Measurements from ENCODE around the gene DPT.
A peak's percentile ranks its signal among the peaks of the same experiment; 100 is the strongest.

Gene DPT

GRCh38 chr1:168734946-168735345 lies 5.9 kb upstream of the DPT start:
- peak; percentile 41 for DNase-seq

GRCh38 chr1:168734271-168734670 lies 5.3 kb upstream of the DPT start:
- no peak for DNase-seq

GRCh38 chr1:168733241-168733640 lies 4.2 kb upstream of the DPT start:
- no peak for DNase-seq

DNA sequence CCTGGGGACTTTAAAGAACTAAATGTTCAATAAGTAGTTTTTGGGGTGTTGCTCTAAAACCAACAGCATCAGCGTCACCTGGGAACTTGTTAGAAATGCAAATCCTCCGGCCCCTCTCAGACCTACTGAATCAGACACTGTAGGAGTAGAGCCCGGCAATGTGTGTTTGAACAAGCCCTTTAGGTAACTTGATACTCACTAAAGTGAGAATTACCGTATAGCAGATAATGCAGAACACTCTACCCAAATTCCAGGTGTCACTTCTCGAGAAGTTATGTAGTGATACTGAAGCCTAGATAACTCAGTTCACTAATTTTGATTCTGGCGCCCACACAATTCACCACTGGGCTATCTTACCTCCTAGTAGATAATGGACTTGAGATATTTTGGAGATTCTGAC lies 3.7 kb upstream of the DPT start:
- DNase-seq = no peak

- DNase-seq = no peak
Measured at GRCh38 chr1:168731244-168731953, 2.4 kb upstream of the DPT start.

DNA sequence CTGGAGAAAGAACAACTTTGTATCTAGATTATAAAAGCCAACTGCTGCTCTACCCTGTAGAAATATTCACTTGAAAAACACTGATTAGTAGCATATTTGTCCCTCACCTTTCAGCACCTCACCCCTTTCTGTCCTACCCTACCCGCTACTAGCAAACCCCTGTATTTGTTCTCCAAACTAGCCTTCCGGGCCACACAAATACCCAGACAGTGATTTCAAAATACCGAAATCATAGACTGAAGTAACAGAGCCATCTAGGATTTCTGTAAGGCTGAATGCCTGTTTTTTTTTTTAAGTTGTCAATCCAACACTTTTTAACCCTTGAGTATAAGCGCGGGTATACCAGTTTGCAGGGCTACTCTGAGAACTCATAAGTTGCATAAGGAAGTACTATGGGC lies 398 bp upstream of the DPT start:
- DNase-seq = no peak

DNA sequence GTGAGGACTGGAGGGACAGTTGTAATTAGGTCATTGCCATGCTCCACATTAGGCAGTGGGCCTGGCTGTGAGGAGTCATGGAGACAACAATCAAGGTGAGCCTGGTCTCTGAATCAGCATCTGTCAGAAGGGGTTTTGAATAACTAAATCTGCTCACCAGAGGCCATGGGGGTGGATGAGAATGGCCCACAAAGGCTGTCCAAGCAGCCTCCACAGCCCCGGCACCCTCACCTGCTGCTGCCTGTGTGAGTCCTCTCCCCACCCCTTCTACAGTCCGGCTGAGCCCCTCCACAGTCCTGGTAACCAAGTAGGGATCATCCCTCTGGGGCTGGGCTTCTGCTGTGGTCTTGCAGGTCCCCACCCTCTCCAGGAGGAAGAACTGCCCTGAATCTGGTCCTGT lies 2.3 kb downstream of the DPT start:
- DNase-seq = no peak

- DNase-seq = no peak
Measured at GRCh38 chr1:168726281-168726680, 2.7 kb downstream of the DPT start.

- no peak for DNase-seq
Measured at GRCh38 chr1:168725831-168726230, 3.2 kb downstream of the DPT start.

- no peak for DNase-seq
Measured at GRCh38 chr1:168725060-168725459, 3.9 kb downstream of the DPT start.

GRCh38 chr1:168723000-168723399 lies 6.0 kb downstream of the DPT start:
- DNase-seq = no peak

- no peak for DNase-seq
Measured at GRCh38 chr1:168720839-168721238, 8.2 kb downstream of the DPT start.

DNA sequence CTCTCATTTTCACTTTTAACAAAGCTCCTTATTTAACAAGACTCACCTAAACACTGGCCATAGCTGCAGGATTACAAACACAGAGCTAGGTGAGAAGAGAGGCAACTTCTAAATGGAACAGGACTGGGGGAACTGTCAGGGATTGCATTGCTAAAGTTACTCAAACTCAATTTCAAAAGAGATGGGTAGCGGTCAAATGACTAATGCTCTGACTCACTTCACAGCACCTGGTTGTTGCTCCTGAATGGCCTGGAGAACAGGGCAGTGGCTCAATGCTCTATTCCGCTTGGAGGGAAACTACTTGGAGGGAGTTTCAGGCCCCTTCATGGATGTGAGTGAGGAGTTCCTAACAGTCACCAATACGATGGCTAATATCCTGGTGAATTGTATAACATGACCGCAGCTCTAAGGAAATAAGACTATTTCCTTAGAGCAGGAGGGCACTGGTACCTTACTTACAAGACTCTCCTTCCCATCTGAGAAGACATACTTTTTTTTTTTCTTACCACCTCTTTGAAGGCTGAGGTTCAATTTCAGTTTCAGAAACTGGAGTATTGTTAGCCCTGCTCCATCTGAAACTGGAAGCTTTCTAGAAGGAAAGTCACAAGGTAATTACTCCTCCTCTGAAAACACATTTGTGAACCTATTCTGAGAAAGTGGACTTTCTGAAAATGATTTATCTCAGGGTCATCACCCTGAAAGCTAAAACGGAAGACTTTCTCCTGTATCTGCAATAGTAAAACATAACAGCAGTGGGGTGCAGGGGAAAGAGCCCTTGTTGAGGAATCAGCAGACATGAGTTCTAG lies 9.5 kb downstream of the DPT start:
- DNase-seq = no peak

GRCh38 chr1:168717906-168718891 lies 10.8 kb downstream of the DPT start:
- peak; percentile 17 for DNase-seq

DNA sequence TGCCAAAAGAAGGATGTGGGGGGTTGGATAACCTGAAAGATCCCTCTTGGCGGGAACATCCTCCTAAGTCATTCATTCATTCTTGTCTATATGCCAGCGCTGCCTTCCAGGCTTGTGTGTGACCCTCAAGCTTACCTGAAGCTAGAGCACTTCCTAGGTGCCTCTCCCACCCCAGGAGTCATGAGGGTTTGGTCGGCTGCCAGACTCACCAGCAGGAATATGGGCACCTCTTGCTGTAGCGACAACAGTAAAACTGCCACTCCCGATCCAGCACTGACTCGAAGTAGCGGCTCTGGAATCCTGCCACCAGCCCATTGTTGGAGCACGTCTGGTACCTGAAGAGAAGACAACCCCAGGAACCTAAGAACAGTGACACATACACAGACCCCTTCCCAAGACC lies 15.0 kb downstream of the DPT start:
- DNase-seq = no peak

DNA sequence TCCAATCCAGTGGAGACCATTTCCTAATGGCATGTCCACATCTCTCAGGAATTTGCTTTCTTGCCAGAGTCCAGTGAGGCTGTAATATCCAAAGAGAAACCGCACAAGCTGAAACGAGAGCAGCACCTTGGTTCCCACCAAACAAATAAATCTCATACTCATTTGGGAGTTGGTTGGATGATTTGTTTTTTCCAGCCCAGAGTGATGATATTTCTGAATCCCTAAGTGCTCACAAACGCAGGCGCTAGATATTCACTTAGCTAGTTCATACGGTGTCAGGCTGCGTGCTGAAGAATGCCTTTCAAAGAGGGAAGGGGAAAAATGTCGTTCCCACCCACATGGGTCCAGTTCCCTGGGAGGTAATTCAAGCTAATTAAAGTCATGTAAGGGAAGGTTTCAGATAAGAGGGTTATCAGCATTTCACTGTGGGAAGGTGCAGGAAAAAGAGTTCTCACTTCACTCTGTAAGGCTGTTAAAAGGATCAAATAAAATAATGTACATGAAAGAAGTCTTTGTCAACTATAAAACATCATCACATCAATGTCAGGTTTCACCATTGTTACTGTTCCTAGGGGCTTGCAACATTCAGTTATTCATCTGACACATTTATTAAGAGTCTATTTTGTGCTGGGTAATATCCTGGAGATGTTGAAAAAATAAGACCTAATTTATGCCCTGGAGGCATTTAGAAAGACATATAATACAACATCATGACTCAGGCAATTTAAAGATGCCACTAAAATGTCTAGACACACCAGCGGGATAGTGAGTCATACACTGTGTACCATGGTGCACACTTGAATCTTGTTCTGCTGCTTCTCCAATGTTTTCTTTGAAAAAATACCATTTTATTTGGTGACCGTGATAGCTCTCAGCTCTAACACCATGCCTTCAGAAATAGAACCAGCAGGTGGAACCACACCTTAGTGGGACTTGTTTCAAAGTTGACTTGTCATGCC lies 19.3 kb downstream of the DPT start:
- no peak for DNase-seq

DNA sequence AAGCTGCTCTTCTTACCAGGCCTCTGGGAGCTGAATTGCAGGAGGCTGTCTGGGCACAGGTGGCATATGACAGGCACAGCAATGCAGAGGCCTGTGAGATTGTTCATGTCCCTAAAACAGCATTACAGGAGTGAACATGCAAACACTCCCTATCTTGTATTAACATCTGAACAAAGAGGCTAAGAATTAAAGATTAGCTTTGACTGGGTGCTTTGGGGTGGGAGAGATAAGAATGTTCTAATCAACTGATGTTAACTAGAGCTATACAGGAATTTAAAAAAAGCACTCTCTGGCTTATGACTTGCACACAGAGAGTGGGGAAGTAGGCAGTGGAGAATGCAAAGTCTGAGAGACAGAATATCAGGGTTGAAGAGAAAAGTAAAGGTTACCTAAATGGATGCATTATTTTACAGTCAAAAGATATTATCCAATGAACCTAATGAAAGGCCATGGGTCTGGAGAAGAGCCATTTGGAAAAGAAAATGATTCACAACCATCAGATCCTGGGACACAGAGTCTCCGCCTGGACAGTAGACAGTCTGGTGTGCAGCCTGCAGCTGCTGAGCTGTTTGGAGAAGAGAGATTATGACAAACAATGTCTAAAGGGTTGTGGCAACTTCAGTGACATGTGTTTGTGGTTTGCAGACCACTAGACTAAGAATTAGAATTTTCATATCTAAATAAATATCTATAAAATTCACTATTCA lies 20.2 kb downstream of the DPT start:
- DNase-seq = no peak

- DNase-seq = no peak
Measured at GRCh38 chr1:168706391-168706992, 22.5 kb downstream of the DPT start.

DNA sequence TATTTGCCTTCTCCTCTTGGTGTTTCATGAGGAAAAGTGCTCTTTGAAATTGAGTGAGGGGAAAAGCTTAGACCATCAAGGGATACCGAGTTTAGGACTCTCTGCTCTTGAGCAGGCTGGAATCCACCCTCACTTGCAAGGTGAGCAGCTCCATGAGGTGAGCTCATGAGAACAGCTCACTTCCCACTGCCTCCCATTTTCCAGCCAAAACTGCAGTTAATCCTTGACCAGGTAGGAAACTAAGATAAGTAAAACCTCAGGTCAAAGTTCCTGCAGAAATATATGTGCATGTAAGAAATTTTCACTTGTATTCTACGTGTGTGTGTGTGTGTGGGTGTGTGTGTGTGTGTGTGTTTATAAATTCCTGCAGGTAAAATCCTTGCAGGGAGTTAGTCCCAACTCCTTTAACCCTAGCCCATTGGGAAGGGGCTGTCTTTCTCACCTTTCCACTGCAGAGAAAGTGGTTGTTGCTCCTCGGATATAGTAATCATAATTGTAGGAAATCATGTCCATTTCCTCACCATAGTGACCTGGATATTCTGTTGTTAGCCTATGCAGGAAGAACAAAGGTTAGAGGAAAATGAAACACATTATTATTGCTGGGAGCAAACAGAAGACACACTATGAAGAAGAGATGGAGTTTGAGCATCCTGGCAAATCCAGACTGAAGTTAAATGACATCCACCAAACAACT lies 28.3 kb downstream of the DPT start:
- no peak for DNase-seq

DNA sequence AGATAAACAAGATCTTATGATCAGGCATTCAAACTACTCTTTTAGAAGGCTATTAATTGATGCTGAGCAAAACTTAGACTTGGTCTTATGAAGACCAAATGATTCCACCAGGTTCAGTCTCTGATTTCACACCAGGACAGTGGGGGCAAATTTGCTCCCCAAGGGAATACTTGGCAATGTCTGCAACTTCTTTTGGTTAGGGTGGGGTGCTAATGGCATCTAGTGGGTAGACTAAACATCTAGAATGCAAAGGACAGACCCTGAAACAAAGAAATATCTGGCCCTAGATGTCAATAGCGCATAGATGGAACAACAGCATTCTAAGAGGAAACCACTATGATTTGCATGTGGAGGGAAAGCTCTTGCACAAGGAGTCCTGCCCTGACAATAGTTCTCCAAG lies 30.6 kb downstream of the DPT start:
- DNase-seq = no peak
